ENCODE data around the gene GAB3. TPM values are rescaled to one million over a fixed set of nuclear protein-coding genes. Genes with fewer than 3 reads are reported as not detected.
A peak's percentile ranks its signal among the peaks of the same experiment; 100 is the strongest.

Gene GAB3
- total and polyA plus RNA-seq, 4 donors = 0.66 to 10.4 (median 1.6) TPM

DNA sequence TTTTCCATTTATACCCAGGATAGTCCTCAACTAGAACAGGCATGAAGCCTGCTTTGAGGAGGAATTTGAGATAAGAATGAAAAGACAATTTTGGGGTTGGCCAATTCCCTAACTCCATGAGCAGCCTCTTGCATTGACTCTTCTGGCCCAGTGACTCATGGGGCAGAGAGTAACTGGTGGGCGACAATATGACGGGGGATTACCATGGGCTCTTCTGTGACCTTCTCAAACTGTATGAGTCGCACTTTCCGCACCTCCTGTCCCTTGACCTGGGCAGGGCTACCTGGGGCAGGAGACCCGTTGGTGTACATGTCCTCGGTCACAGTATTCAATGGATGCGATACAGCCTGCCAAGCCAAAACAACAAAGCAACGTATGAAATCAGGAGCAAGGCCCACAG is 41.1 kb upstream of the GAB3 start:
- 85% methylated on average over 8 of the region's 8 CpGs for WGBS
- Histone ChIP-seq H3K9me3 (ENCODE audit: control insufficient read depth in 4 of 4, low read length in 3 of 4) (no peaks in the 10 kb centered on the region), H3K27me3 (ENCODE audit: control insufficient read depth in 4 of 4, insufficient read depth in 4 of 4, low read length in 3 of 4) (no peaks in the 10 kb centered on the region), H3K9ac (ENCODE audit: low read depth in 1 of 2, low read length in 2 of 2) (no peak overlapping the region), H3K27ac (ENCODE audit: low read depth in 1 of 2, low read length in 2 of 2) (peak overlapping the region in 1 of 2 donors; percentile 21), H3K4me1 (ENCODE audit: control insufficient read depth in 4 of 4, insufficient read depth in 4 of 4, low read length in 3 of 4) (peaks cover 3 to 14% (median 4%) of the 10 kb centered on the region in 4 donors), H3K4me3 (ENCODE audit: low read depth in 1 of 3, low read length in 3 of 3) (no peak overlapping the region), H3K36me3 (ENCODE audit: control insufficient read depth in 4 of 4, insufficient read depth in 3 of 4, low read depth in 1 of 4, low read length in 3 of 4) (no peaks in the 10 kb centered on the region)
- no peak for DNase-seq (ENCODE audit: low spot score)
- TF ChIP-seq, protein P1, sequence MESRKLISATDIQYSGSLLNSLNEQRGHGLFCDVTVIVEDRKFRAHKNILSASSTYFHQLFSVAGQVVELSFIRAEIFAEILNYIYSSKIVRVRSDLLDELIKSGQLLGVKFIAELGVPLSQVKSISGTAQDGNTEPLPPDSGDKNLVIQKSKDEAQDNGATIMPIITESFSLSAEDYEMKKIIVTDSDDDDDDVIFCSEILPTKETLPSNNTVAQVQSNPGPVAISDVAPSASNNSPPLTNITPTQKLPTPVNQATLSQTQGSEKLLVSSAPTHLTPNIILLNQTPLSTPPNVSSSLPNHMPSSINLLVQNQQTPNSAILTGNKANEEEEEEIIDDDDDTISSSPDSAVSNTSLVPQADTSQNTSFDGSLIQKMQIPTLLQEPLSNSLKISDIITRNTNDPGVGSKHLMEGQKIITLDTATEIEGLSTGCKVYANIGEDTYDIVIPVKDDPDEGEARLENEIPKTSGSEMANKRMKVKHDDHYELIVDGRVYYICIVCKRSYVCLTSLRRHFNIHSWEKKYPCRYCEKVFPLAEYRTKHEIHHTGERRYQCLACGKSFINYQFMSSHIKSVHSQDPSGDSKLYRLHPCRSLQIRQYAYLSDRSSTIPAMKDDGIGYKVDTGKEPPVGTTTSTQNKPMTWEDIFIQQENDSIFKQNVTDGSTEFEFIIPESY (IDR thresholded peaks at IDR 0.05) = no peak
- TF ChIP-seq, protein P2, sequence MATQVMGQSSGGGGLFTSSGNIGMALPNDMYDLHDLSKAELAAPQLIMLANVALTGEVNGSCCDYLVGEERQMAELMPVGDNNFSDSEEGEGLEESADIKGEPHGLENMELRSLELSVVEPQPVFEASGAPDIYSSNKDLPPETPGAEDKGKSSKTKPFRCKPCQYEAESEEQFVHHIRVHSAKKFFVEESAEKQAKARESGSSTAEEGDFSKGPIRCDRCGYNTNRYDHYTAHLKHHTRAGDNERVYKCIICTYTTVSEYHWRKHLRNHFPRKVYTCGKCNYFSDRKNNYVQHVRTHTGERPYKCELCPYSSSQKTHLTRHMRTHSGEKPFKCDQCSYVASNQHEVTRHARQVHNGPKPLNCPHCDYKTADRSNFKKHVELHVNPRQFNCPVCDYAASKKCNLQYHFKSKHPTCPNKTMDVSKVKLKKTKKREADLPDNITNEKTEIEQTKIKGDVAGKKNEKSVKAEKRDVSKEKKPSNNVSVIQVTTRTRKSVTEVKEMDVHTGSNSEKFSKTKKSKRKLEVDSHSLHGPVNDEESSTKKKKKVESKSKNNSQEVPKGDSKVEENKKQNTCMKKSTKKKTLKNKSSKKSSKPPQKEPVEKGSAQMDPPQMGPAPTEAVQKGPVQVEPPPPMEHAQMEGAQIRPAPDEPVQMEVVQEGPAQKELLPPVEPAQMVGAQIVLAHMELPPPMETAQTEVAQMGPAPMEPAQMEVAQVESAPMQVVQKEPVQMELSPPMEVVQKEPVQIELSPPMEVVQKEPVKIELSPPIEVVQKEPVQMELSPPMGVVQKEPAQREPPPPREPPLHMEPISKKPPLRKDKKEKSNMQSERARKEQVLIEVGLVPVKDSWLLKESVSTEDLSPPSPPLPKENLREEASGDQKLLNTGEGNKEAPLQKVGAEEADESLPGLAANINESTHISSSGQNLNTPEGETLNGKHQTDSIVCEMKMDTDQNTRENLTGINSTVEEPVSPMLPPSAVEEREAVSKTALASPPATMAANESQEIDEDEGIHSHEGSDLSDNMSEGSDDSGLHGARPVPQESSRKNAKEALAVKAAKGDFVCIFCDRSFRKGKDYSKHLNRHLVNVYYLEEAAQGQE (IDR thresholded peaks at IDR 0.05) = no peak
- TF ChIP-seq, protein P3, sequence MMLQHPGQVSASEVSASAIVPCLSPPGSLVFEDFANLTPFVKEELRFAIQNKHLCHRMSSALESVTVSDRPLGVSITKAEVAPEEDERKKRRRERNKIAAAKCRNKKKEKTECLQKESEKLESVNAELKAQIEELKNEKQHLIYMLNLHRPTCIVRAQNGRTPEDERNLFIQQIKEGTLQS (IDR thresholded peaks at IDR 0.05) = no peak
- TF ChIP-seq YY1 (IDR thresholded peaks at IDR 0.05) (no peak), GABPA (IDR thresholded peaks at IDR 0.05 in 1 of 2, conservative IDR thresholded peaks at IDR 0.05 in 1 of 2) (no peak), TAF1 (conservative IDR thresholded peaks at IDR 0.05) (no peak)

DNA sequence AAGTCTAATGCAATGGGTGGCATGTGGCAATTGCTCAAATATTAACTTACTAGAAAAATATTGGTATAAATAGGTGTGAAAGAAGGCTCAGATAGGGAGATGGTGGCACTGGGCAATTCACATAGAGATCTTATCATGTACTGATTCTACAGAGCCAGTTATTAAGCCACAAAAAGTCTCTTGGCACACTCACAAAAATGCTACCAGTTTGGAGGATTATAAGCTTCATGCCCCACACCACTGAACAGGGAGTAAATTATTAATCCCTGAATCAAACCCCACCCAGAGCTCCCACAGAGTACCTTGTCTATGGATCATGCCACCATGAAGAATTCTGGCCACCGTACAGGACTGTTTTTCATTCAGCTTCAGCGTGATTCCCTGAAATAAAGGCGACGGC is 40.6 kb upstream of the GAB3 start:
- TF ChIP-seq, protein P4, sequence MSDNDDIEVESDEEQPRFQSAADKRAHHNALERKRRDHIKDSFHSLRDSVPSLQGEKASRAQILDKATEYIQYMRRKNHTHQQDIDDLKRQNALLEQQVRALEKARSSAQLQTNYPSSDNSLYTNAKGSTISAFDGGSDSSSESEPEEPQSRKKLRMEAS (IDR thresholded peaks at IDR 0.05) = peak; percentile 22
- TF ChIP-seq SP1 (IDR thresholded peaks at IDR 0.05) = peak; percentile 13
- no peak for TF ChIP-seq JUND (IDR thresholded peaks at IDR 0.05)
- H3K9me3 ChIP-seq (ENCODE audit: control insufficient read depth in 4 of 4, low read length in 3 of 4) = no peaks in the 10 kb centered on the region
- H3K9ac ChIP-seq (ENCODE audit: low read depth in 1 of 2, low read length in 2 of 2) = no peak overlapping the region
- peaks cover 3 to 14% (median 4%) of the 10 kb centered on the region in 4 donors for H3K4me1 ChIP-seq (ENCODE audit: control insufficient read depth in 4 of 4, insufficient read depth in 4 of 4, low read length in 3 of 4)
- peak overlapping the region in 1 of 2 donors; percentile 21 for H3K27ac ChIP-seq (ENCODE audit: low read depth in 1 of 2, low read length in 2 of 2)
- H3K27me3 ChIP-seq (ENCODE audit: control insufficient read depth in 4 of 4, insufficient read depth in 4 of 4, low read length in 3 of 4) = no peaks in the 10 kb centered on the region
- H3K4me3 ChIP-seq (ENCODE audit: low read depth in 1 of 3, low read length in 3 of 3) = no peak overlapping the region
- H3K36me3 ChIP-seq (ENCODE audit: control insufficient read depth in 4 of 4, insufficient read depth in 3 of 4, low read depth in 1 of 4, low read length in 3 of 4) = no peaks in the 10 kb centered on the region
- DNase-seq (ENCODE audit: low spot score) = no peak
- WGBS = 55% methylated on average over 4 of the region's 4 CpGs

DNA sequence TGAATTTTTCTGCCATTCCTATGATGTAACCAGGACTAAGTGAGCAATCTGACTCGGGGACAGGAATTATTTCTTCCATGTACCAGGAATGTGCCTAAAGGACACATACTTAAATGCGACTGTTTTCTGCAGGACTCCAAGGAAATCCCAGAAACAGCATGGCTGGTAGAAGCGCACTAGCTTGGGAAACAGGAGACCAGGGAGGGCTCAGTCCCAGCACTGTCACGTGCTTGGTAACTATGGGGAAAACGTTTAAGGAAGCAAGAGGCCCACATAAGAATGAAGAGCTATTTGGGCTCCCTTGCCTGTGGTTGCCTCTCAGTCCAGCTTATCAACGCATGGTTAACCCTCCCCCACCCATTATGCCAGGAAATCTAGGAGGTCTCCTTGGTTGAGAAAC is 34.8 kb upstream of the GAB3 start:
- no peak for DNase-seq (ENCODE audit: low spot score)
- Histone ChIP-seq H3K27me3 (ENCODE audit: control insufficient read depth in 4 of 4, insufficient read depth in 4 of 4, low read length in 3 of 4) (no peaks in the 10 kb centered on the region), H3K27ac (ENCODE audit: low read depth in 1 of 2, low read length in 2 of 2) (no peak overlapping the region), H3K9ac (ENCODE audit: low read depth in 1 of 2, low read length in 2 of 2) (no peak overlapping the region), H3K4me3 (ENCODE audit: low read depth in 1 of 3, low read length in 3 of 3) (no peak overlapping the region), H3K36me3 (ENCODE audit: control insufficient read depth in 4 of 4, insufficient read depth in 3 of 4, low read depth in 1 of 4, low read length in 3 of 4) (peaks cover 0 to 2% (median 0%) of the 10 kb centered on the region in 4 donors), H3K9me3 (ENCODE audit: control insufficient read depth in 4 of 4, low read length in 3 of 4) (no peaks in the 10 kb centered on the region), H3K4me1 (ENCODE audit: control insufficient read depth in 4 of 4, insufficient read depth in 4 of 4, low read length in 3 of 4) (peaks cover 0 to 3% (median under 1%) of the 10 kb centered on the region in 4 donors)
- TF ChIP-seq FOXA1 (IDR thresholded peaks at IDR 0.05) (no peak), FOXA2 (IDR thresholded peaks at IDR 0.05) (no peak), SP1 (IDR thresholded peaks at IDR 0.05) (no peak), JUND (IDR thresholded peaks at IDR 0.05) (no peak), HNF4G (IDR thresholded peaks at IDR 0.05) (no peak), YY1 (IDR thresholded peaks at IDR 0.05) (no peak), RXRA (IDR thresholded peaks at IDR 0.05) (no peak), NR2F2 (IDR thresholded peaks at IDR 0.05) (no peak)
- TF ChIP-seq, protein P3 (IDR thresholded peaks at IDR 0.05) = no peak
- TF ChIP-seq, protein P1 (IDR thresholded peaks at IDR 0.05) = no peak
- TF ChIP-seq, protein P5, sequence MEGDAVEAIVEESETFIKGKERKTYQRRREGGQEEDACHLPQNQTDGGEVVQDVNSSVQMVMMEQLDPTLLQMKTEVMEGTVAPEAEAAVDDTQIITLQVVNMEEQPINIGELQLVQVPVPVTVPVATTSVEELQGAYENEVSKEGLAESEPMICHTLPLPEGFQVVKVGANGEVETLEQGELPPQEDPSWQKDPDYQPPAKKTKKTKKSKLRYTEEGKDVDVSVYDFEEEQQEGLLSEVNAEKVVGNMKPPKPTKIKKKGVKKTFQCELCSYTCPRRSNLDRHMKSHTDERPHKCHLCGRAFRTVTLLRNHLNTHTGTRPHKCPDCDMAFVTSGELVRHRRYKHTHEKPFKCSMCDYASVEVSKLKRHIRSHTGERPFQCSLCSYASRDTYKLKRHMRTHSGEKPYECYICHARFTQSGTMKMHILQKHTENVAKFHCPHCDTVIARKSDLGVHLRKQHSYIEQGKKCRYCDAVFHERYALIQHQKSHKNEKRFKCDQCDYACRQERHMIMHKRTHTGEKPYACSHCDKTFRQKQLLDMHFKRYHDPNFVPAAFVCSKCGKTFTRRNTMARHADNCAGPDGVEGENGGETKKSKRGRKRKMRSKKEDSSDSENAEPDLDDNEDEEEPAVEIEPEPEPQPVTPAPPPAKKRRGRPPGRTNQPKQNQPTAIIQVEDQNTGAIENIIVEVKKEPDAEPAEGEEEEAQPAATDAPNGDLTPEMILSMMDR (IDR thresholded peaks at IDR 0.05; ENCODE audit: low read depth, low read length, missing input control) = no peak
- 70% methylated on average over 6 of the region's 6 CpGs for WGBS
